GM19468 (cell line): ENCODE data around the gene AP5B1.

Experiments used
- ATAC-seq: cut with Tn5 transposase; IDR thresholded peaks from one replicate; pipeline ENCODE4 v1.9.1; 2021; ENCODE audit warnings: mild to moderate bottlenecking, moderate library complexity, moderate number of reproducible peaks; ENCODE audit not compliant: unreplicated experiment; ENCODE audit errors: extremely low read depth

The AP5B1 gene, protein sequence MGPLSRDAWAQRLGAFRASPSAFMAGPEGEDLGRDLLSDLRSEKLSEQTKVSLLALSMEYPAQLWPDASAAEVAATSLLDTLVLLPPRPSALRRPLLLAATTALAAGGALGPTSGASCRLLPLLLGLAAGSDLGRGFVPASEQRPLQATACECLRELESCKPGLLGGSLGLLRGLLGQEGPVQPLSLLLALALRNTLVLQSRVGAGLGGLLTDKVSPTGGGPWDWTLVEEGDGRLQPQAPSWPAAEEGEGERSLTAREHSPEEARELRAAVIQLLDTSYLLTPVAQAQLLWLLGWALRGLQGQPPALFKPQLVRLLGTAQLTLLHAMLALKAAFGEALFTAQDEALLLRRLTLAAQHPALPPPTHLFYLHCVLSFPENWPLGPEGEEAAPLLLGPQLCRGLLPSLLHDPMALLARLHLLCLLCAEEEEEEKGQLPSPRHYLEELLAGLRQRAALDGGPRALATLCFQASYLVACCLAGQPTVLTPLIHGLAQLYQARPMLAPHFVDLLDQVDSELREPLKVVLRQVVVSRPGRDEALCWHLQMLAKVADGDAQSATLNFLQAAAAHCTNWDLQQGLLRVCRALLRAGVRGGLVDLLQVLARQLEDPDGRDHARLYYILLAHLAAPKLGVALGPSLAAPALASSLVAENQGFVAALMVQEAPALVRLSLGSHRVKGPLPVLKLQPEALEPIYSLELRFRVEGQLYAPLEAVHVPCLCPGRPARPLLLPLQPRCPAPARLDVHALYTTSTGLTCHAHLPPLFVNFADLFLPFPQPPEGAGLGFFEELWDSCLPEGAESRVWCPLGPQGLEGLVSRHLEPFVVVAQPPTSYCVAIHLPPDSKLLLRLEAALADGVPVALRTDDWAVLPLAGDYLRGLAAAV

DNA sequence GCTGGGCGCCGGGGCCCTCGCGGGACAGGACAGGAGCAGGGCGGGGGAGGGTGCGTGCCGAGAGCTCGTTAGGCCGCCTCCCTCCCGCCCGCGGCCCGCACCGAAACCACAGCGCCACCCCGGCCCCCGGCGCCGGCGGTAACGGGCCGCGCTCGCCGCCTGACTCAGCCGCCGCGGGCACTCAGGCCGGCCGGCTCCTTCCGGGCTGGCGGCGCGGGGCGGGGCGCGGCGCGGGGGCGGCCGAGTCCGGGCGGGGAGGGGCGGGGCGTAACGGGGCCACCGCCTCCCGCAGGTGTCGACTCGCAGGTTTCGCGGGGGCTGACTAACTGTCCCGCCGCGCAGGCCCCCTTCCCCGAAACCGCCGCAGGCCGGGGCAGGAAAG is at the start of gene AP5B1:
TSS of gene AP5B1 (minus strand) at position 207 of the 382 bp plus-strand sequence. CDS start 385 bp downstream, outside the sequence.
- ATAC-seq = peak; percentile 34

DNA sequence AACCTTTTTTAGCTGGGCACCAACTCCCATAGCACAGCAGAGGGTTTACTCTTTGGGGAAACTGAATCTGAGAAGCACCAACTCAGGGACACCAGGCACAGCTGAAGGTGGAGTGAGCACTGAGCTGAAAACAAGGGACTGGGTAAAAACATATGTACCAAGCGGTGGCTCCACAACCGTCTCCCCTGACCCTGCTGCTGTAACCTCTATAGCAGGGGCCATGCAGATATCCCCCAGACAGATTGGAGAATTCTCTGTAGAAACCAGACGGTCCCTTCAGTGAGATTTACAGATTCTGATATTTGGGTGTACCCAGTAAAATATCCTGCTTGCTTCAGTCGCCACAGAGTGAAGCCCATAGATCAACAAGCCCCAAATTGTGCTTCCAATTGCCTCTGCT is 48.7 kb upstream of the AP5B1 start:
- no peak for ATAC-seq

DNA sequence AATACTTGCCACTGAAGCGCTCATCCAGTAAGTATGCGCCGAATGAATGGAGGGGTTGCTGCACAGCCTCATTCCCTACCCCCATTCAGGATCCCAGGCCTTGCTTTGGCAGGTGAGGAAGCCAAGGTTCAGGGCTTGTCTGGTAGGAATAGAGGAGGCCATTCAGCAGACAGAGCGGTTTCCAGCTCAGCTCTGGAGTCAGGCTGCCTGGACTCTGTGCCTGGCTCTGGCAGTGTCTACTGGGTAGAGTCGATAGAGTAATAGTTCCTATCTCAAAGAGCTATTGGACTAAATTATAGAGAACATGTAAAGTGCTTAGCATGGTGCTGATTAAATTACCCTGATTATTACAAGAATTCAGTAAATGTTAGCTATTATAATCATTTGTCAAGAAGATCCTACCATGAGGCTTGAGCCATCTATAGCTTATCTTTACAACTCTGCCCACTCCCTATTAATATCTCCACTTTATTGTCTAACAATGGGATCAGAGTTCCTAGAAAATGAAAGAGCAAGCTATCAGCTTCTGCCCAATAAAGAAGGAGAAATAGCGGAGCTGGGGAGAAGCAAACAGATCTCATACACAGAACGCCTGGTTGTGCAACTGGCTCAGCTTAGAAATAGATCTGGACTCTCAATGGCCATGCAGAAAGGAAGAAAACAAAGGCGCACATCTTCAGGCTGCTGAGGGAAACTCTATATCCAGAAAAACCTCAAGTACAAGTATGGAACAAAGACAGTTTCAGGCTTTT is 46.4 kb upstream of the AP5B1 start:
- no peak for ATAC-seq

DNA sequence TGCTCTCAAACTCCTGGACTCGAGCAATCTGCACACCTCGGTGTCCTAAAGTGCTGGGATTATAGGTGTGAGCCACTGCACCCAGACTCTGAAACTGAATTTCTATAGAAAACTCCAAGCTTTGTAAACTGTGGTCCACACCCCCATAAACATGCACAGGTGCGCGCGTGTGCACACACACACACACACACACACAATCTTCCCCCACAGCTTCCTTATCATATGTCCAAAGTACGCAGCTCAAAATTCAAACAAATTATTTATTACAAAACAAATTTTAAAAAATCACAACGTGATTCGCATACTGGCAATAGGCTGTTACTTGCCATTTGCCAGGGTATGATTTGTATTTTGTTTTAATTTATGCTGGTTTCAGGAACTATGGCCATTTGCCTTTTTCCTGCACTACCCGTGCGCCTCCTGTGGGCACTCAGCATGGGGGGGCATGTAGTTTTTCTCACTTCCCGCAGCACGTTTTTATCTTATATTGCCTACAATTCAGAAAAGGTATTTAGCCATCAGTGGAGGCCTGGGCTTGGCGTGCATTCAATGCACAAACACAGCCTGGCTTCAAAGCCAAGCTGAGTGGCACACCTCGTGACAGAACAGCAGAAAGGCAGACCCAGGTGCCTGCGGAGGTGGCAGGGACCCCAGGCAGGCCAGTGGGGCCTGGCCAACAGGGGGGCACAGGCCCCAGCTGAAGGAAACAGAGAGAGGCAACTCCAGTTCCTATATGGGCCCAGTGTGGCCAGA is 42.2 kb upstream of the AP5B1 start:
- no peak for ATAC-seq

DNA sequence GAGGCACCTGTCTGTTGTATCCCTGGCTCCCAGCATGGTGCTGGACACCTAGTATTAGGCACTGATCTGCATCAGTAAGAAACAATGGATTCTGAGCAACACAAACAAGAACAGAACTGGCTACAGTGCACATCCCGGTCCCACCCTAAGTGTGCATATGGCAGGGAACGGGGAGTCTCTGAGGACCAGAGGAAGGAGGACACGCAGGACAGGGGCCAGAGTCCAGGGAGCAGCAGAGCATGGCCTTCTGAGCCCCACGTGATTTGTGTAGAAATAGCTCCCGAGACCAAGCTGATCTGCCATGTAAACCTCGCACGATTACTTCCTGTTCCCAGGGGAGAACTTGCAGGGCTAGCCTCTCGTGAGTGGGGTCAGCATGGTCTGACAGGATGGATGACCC is 40.3 kb upstream of the AP5B1 start:
- ATAC-seq = no peak

DNA sequence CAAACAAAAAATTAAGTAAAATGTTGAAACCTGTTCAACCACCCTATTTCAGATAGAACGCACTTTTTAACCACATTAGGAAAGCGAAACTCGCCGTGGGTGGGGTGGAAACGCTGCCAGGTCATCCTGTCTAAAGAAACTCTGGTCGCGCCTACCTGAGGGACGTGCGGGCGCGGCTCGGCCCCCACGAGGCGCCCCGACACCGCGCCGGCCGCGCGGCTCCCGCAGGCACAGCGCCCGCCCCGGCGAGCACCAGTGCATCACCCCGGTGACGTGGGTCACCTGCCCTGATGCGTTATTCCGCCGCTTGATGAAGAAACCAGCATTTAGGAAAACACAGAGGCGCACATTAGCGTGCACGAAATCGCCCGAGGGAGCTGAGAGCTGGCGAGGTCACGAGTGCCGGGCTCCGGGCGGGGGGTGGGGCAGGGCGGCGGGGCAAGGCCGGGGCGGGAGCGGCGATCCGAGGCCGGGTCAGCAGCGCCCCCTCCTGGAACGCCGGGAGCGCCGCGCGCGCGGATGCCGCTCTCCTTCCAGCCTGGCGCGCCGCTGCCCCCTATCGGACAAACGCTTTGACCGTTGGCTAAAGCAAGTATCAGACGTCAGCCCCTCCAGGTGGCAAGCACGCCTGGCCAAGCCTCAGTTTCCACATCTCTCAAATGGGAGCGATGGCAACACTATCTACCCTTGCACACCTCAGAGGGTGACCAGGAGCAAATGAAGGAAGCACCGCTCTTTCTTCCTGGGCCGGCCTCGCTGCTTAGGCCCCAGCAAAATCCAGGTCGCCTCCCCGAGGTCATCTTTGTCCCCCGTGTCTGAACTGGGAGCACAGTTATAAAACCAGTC is 37.3 kb upstream of the AP5B1 start:
- ATAC-seq = peak; percentile 49

DNA sequence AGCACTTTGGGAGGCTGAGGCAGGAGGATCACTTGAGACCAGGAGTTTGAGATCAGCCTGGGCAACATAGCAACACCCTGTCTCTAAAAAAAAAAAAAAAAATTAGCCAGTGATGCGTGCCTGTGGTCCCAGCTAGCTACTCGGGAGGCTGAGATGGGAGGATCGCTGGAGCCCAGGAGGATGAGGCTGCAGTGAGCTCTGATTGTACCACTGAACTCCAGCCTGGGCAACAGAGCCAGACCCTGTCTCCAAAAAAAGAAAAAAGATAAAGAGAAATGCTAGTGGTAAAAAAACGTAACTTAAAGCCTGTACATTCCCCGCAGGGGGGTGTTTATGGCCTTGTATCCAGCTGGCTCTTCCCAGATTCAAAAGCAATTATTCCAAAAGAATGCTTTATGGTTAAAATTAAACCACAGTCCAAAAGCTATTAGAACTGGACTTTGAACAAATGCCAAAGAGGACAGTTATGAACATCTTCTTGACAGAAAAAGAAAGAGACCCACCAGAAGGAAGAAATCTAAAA is 36.6 kb upstream of the AP5B1 start:
- no peak for ATAC-seq

DNA sequence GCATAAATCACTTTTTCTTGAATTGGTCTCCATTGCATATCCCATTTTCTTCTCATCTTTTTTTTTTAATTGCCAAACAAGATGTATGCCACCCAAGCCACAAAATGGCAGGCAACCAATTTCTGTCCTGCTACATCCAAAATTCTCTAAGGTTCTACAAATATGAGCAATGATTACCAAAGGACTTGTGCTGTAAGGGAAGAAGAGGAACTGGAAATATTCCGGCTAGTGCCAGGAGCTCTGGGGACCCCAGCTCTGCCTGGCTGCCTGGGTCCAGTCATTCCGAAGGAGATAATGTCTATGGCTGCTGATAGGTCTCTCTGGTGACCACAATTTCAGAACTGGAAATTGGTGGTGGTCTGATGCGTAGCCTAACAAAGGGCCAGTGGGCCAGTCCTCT is 35.9 kb upstream of the AP5B1 start:
- ATAC-seq = no peak

DNA sequence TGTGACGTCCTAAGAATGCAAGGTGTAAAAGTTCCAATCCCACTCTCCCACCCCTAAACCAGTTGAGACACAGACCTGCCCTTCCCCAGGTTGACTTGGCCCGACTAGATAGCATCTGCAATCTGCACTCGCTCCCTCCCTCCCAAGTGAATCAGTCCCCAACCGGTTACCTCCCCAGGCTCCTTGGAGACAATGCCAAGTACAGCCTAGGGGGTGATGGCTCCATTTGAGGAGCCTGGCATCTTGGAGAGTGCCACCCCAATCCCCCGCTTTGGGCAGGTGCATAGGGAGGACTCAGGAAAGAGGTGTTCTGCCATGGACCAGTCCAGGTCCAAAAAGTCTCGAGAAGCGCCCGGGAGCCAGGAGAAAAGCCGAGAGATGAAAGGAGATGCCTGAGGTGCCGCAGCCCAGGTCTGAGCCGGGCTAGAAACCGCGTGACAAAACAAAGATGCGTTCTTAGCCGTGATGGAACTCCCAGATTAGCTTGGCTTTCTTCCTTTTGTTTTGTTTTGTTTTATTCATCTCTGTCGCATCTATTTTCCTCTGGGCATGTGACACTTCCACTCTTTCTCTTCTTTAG is 34.3 kb upstream of the AP5B1 start:
- ATAC-seq = no peak

DNA sequence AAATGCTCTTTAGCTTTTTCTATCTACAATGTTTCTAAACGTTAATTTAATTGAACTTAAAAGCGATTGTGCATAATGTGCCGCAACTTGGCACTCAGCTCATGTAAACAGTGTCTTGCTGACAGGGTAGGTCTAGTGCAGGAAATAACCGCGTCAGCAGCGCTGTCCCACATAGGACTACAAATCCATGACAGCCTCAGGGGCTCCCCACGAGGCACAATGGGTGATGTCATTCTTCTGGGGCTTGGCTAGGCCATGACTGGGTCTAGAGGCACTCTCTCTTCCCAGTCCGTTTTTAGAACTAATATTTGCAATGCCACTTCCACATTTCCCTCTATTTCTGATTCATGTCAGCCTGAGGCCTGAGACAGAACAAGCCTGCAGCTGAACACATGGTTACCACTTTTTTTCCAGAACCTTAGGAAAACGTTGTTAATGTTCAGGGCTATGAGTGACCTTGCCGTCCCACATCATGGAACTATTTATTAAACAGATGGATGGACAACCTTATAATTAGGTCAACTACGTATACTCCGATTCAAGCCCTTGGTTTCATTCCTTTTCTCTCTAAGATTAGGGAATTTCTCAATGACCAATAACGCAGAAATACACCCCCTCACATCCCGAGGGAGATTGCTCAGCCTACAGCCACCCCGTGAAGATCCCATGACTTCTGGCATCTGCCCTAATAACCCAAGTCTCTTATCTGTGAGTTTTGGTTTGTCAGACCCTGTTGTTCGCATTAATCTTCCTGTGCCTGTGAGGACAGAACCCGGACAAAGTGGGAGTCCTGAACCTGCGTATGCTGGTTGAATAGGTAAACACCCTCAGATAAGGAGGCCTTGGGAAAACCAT is 33.6 kb upstream of the AP5B1 start:
- ATAC-seq = no peak

DNA sequence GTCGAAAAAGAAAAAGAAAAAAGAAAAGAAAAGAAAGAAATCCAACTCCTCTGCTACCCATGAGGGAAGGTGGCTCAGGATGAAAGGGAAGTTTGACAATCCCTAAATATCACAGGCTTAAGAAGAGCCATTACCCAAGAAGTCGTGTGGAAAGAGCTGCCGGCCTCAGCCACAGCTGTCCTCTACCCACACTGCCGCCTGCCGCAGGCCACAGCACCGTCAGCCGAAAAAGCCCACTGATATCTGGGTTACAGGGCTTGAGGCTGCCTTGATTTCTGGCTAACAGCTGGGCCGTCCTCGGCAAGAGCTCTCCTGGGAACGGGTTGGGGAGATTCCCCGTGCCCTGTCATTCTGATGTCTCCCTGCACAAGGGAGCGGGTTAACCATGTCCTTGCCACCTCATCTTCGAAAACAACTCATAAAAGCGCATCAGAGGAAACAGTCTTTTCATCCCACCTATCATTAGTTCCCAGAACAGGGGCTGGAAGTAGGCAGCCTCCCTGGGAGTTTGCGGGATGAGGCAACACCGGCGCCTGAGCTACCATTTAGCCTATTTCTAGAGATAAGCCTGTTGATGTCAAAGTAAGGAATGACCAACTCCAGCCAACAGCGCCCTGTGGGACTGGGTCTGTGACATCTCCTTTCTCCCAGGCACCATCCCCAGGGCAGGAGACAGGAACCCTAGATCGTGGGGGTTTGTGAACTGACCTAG is 31.1 kb upstream of the AP5B1 start:
- no peak for ATAC-seq

DNA sequence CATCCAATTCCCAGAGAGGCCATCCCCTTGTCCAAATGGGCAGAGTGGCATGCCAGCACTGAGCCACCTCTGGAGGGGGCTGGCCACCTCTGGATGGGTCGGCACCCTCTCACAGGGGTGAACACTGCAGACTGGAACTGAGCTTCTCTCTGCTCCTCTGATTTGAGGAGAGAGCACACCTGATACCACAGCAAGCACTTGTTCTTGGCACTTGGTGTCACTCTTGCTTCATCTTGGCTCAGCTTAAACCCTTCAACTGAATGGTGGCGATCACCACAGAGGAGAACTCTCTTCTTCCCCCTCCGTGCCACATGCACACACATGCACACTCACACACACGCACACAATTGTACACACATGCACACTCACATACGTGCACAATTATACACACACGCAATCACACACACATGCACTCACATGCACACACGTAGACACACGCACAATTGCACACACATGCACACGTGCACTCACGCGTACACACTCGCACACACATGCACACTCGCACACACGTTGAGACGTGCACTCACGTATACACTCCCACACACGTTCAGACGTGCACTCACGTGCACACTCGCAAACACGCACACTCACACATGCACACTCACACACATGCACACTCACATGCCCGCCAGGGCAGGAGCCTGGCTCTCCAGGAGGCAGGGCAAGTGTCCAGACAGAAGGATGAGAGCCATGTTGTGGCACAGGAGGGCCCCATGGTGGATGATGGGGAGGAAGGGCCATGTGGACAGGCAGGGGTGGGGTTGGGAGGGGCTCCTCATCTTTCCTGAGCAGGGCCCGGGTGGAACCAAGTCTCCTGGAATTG is 29.5 kb upstream of the AP5B1 start:
- no peak for ATAC-seq

DNA sequence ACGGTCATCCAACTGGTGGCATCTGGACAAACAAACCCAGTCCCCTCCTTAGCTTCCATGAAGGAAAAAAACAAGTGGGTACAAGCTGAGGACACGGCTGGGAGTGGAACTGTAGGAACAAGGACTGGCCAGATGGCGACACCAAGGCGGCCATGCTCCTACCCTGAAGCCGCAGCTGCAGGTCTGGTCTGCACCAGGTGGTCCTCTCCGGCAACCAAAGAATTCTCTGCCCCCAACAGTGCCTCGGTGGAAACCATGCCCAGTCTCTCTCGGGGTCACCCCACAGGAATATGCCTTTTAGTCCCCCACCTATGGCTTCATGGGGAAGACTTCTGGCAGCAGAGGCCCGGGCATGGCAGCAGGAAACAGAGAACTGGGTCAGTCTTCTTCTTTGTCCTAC is 28.7 kb upstream of the AP5B1 start:
- ATAC-seq = no peak

DNA sequence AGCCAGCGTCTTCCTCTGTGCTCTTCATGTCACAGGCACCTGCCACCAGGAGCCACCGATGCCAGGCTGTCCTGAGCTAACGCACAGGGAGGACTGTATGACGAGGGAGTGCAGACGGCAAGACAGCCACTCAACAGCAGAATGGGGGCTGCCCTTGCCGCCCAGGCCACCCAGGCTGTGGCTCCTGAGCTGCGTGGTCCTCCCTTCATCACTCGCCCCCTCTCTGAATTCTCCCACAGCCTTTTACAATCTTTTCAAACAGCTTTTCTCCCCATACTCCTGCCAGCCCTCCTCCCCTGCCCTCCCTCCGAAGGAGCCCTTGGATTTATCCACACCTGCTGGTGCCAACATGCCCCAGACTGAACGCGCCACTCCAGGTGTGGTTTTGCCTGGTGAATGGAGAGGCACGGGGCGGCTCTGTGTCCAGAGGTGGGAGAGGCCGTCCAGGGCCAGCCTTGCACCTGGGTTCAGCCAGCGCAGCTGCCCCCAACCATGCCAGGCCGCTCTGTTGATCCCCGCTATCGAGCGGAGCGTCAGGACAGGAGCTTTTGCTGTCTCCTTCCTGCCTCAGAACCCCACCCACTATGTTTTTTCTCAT is 28.1 kb upstream of the AP5B1 start:
- ATAC-seq = no peak

DNA sequence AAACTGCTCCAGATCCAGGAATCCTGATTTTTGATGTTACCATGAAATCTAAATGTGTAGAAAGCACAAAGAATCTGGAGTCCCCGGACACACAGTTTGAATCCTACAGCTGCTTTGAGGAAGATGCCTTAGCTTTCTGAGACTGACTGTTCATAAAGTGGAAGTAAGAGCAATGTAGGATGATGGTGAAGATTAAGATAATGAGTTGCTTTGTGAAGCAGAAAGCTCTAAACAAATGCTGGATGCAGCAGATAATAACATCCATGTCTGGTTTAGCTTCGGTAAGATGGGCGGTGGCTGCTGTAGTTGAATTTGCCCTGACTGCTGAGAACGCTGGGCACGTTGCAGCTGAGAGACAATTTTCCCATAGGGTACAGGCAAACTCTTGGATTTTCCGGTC is 26.2 kb upstream of the AP5B1 start:
- no peak for ATAC-seq
